Colonic mucosa (tissue), 4 donors: ENCODE data around the gene B4GALNT3. TPM values are rescaled to one million over a fixed set of nuclear protein-coding genes. Genes with fewer than 3 reads are reported as not detected.

Source experiments
- DNase-seq: peaks from one replicate; pipeline ENCODE4 v3.0.0-alpha.2; 2020
- H3K27ac ChIP-seq: fragments of 200-600 bp; one replicate; pipeline ENCODE4 v1.8.0; 2021
- H3K27me3 ChIP-seq: fragments of 200-600 bp; one replicate; pipeline ENCODE4 v1.8.0; 2021
- H3K36me3 ChIP-seq: fragments of 200-600 bp; one replicate; pipeline ENCODE4 v1.8.0; 2021
- H3K4me1 ChIP-seq: fragments of 200-600 bp; one replicate; pipeline ENCODE4 v1.8.0; 2021; ENCODE audit warnings: mild to moderate bottlenecking
- H3K4me3 ChIP-seq: fragments of 200-600 bp; one replicate; pipeline ENCODE4 v1.8.0; 2021
- H3K9ac ChIP-seq, 2 donors: one replicate each; pipeline ENCODE4 v1.7.0; 2013; ENCODE audit warnings: control low read depth in 2 of 2, low read depth in 2 of 2, low read length in 2 of 2
- H3K9me3 ChIP-seq: fragments of 200-600 bp; one replicate; pipeline ENCODE4 v1.8.0; 2021
- intact Hi-C: fragments of 100-400 bp; cut with DNase I; formaldehyde crosslinking; loops from one replicate; pipeline ENCODE4 v1.14.1; 2022
- total RNA-seq, 2 donors: library from RNA; stranded (reverse); fragmentation: NEBNext Ultra II Directional in 1 of 2; extraction: Animal tissue kit (Norgen Biotek cat#: 25700) in 1 of 2; gene quantifications; one replicate each; pipeline ENCODE4 v1.2.1, GENCODE V29; 2021
- TF ChIP-seq, protein P1 (sequence below): fragments of 200-600 bp; IDR thresholded peaks from one replicate; pipeline ENCODE4 v1.8.0; 2022; ENCODE audit warnings: antibody characterized with exemption, mild to moderate bottlenecking
- donor health status: healthy.
- donor health status: DM: no; HTN: no; CAD: no.
- donor health status: DM: no; HTN: no; CAD: no.

Gene B4GALNT3
- total RNA-seq, 2 donors from 2014 or later = 73.7 to 84.0 TPM

DNA sequence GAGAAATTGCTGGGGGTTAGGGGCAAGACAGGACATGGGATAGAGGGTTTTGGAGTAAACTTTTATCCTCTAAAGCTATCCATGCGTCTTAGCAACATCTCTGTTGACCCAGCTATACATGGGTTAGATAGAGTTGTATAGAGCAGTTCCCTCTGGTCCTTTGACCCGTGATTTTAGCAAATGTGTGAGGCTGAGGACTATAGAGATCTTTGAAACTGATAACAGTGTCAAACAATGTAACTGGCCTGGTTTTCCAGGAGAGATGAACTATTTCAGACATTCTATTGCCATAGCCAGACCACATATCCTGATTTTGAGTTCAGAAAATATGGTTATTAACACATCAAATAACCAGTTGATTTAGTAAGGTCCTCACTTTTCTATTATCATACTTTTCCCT, 60.4 kb downstream of the B4GALNT3 start:
- no peaks in the 10 kb centered on the region for H3K4me1 ChIP-seq
- H3K27ac ChIP-seq = no peak overlapping the region
- DNase-seq = no peak
- H3K4me3 ChIP-seq = no peak overlapping the region
- H3K9me3 ChIP-seq = no peaks in the 10 kb centered on the region
- H3K27me3 ChIP-seq = no peaks in the 10 kb centered on the region
- intact Hi-C loops = no loop called here
- no peak overlapping the region for H3K9ac ChIP-seq
- no peaks in the 10 kb centered on the region for H3K36me3 ChIP-seq
- TF ChIP-seq, protein P1, sequence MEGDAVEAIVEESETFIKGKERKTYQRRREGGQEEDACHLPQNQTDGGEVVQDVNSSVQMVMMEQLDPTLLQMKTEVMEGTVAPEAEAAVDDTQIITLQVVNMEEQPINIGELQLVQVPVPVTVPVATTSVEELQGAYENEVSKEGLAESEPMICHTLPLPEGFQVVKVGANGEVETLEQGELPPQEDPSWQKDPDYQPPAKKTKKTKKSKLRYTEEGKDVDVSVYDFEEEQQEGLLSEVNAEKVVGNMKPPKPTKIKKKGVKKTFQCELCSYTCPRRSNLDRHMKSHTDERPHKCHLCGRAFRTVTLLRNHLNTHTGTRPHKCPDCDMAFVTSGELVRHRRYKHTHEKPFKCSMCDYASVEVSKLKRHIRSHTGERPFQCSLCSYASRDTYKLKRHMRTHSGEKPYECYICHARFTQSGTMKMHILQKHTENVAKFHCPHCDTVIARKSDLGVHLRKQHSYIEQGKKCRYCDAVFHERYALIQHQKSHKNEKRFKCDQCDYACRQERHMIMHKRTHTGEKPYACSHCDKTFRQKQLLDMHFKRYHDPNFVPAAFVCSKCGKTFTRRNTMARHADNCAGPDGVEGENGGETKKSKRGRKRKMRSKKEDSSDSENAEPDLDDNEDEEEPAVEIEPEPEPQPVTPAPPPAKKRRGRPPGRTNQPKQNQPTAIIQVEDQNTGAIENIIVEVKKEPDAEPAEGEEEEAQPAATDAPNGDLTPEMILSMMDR = no peak

DNA sequence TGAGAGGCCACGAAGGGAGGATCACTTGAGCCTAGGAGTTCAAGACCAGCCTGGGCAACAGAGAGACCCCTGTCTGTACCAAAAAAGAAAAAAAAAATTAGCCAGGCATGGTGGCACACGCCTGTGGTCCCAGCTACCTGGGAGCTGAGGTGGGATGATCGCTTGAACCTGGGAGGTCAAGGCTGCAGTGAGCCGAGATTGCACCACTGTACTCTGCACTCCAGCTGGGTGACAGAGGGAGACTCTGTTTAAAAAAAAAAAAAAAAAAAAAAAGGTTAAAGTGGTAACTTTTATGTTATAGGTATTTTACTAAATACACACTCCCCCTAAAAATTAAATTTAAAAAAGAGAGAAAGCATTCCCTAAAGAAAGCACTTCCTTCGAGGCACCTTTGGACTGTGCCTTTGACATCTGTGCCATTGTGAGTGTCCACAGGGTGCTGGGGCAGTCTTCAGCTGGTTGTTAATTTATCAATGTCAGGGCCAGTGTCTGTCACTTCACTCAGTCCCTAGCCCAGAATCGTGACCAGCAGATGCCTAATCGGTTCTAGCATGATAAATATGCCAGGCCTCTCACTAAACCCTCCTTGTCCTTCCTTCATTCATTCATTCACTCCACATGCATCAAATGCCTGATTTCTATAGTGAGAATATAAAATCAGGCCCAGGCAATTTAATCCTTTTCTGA, 63.1 kb downstream of the B4GALNT3 start:
- no peaks in the 10 kb centered on the region for H3K9me3 ChIP-seq

DNA sequence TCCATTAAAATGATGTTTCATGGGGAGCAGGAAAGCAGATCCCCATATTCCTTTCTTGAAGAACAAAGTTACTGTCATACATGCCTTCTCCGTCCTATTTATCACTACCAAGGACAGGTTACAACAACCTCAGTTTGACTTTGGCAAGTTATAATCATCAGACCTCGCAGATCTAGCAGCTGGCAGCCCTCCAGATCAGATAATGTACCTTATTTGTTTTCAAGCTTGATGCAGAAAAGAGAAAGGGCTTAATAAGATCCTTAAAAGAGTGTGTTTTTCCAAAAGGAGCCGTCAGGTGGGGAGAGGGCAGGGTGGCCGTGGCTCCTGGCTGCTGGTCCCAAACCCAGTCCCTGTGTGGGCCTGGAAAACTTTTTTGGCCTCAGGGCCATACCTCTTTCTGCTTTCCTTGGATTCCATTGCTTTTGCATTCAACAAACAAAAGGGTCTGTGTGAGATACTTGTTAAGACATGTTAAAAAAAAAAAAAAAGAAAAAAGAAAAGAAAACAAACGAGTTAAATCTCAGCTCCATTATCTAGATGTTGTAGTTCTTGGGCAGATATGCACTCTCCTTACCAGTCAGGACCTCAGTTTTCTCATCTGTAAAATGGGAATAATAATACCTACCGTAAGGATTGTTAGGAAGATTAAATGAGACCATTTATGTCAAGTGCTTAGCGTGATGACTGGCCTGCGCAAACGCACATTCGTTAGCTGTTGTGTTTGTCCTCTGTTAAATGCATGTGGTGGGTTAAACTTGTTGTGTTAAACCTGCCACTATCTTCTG, 64.6 kb downstream of the B4GALNT3 start:
- Histone ChIP-seq H3K27me3 (no peaks in the 10 kb centered on the region), H3K9me3 (no peaks in the 10 kb centered on the region), H3K36me3 (no peaks in the 10 kb centered on the region), H3K27ac (no peak overlapping the region), H3K4me3 (no peak overlapping the region), H3K4me1 (no peaks in the 10 kb centered on the region), H3K9ac (no peak overlapping the region)
- no peak for DNase-seq
- intact Hi-C loops = no loop called here
- TF ChIP-seq, protein P1 = no peak

More for the DNA sequence above, 63.1 kb downstream of the B4GALNT3 start:
- H3K4me1 ChIP-seq = no peaks in the 10 kb centered on the region
- intact Hi-C loops = no loop called here
- TF ChIP-seq, protein P1 = no peak
- no peak overlapping the region for H3K9ac ChIP-seq
- H3K27ac ChIP-seq = no peak overlapping the region
- H3K27me3 ChIP-seq = no peaks in the 10 kb centered on the region
- H3K4me3 ChIP-seq = no peak overlapping the region
- H3K36me3 ChIP-seq = no peaks in the 10 kb centered on the region
- DNase-seq = no peak

DNA sequence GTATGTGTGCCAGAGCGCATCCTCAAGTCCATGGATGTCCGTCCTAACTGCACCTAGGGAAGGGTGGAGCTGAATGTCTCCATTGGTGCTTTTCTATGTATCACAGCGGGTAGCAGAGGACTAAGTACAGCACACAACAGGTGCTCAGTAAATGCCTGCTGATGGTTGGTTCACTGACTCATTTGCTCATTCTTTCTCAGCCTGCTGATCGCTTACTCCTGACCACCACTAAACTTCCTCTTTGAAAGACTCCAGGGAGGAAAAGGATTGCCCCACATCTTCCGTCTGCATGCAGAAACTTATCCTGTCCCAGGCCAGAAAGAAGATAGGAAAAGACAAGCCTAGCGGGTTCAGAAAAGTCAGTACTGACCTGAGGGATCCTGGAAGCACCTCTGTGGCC, 66.3 kb downstream of the B4GALNT3 start:
- H3K4me3 ChIP-seq = no peak overlapping the region
- TF ChIP-seq, protein P1 = no peak
- H3K36me3 ChIP-seq = no peaks in the 10 kb centered on the region
- no peaks in the 10 kb centered on the region for H3K4me1 ChIP-seq
- no peak overlapping the region for H3K27ac ChIP-seq
- intact Hi-C loops = no loop called here
- DNase-seq = no peak
- no peak overlapping the region for H3K9ac ChIP-seq
- no peaks in the 10 kb centered on the region for H3K27me3 ChIP-seq
- no peaks in the 10 kb centered on the region for H3K9me3 ChIP-seq

DNA sequence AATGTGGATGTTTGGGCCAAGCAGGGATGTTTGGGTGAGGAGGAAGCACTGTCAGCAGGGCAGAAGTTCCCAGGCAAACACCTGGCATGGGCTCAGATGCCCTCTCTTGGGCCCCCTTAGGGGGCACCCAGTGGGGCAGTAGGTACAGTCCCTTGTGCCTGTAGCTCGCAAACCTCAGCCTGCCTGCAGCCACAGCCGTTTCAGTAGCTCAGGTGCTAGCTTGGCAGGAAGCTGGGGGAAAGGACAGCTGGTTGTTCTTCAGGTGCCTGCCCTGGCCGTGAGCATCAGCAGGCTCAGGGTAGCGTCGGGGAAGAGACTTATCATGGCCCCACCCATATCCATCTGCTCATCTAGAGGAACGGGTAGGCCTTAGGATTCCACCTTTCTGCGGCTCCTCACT, 67.5 kb downstream of the B4GALNT3 start:
- no peaks in the 10 kb centered on the region for H3K36me3 ChIP-seq
- TF ChIP-seq, protein P1 = no peak
- H3K9me3 ChIP-seq = no peaks in the 10 kb centered on the region
- intact Hi-C loops = no loop called here
- no peak overlapping the region for H3K9ac ChIP-seq
- DNase-seq = no peak
- no peaks in the 10 kb centered on the region for H3K27me3 ChIP-seq
- no peaks in the 10 kb centered on the region for H3K4me1 ChIP-seq
- H3K27ac ChIP-seq = no peak overlapping the region
- H3K4me3 ChIP-seq = no peak overlapping the region
